GM18867 (cell line): ENCODE results near the gene PPM1H.
A peak's percentile ranks its signal among the peaks of the same experiment; 100 is the strongest.

ENCODE experiments used
- ATAC-seq: cut with Tn5 transposase; IDR thresholded peaks from one replicate; pipeline ENCODE4 v1.9.1; 2021; ENCODE audit warnings: mild to moderate bottlenecking, moderate library complexity; ENCODE audit not compliant: unreplicated experiment

The PPM1H gene

DNA sequence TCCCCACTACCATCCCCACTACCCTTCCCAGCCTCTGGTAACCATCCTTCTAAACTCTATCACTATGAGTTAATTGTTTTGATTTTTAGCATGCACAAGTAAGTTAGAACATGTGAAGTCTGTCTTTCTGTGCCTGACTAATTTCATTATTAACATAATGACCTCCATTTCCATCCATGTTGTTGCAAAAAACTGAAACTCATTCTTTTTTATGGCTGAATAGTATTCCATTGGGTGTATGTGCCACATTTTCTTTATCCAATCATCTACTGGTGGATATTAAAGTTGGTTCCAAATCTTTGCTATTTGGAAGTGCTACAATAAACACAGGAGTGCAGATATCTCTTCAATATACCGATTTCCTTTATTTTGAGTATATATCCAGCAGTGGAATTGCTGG, 13.2 kb upstream of the PPM1H start:
- no peak for ATAC-seq

DNA sequence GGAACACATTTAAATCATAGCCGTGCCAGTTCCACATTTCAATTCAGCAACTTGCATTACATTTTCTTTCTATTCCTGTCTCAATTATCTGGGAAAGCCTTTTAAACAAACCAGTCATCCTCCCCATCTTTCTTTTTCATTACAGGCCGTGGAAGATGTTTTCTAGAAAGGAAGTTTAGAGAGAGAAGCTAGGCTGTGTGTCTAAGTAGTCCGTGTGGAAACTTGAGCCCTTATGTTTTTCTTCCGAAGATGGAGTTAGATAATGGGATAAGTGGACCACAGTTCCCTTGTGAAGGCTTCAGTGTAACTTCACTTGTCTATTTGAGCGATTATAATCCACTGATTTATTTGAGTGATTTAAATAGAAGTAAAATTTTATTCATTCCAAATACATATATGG, 12.4 kb upstream of the PPM1H start:
- ATAC-seq: no peak

DNA sequence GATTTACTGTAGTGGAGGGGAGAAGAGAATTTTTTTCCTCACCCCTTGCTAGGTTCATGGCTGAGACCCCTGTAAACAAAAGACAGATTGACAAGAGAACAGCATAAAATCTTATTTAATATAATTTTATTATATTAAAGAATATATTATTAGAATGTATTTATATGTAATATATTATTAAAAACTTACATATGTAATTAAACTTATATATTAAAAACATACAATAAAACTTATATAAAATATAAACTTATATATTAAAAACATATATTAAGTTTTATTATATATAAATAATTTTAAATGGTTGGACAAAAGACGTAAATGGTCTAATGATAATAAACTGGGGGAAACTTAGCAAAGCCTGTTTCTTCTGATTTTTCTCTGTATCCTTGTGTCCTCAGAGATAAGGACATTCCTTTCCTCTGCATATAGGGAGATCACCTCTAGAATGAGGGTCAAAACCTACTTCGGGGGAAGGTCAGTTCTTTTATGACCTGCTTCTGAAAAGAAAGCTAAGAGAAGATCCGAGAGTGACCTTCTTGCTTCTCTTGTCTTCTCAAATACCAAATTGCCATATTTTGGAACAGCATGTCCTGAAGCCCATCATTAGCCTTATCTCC, 8.9 kb upstream of the PPM1H start:
- no peak for ATAC-seq

DNA sequence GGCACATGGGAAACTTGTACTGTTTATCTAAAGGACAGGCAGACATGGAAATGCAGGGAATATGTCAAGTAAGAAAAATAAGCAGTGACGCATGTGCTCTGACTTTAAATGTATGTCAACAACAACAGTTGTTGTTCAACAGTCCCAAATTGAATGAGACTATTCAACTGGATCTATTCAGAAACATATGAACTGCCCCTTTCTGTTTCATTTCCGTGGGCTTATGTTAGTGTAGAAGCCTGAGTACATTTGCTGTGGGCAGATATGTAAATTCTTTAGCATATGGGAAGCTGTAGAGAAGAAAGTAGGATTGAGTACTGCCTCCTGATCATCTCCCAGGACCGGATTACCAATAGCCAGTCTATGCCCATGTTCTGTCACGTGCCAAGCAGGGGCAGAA, 7.4 kb upstream of the PPM1H start:
- peak; percentile 52 for ATAC-seq

DNA sequence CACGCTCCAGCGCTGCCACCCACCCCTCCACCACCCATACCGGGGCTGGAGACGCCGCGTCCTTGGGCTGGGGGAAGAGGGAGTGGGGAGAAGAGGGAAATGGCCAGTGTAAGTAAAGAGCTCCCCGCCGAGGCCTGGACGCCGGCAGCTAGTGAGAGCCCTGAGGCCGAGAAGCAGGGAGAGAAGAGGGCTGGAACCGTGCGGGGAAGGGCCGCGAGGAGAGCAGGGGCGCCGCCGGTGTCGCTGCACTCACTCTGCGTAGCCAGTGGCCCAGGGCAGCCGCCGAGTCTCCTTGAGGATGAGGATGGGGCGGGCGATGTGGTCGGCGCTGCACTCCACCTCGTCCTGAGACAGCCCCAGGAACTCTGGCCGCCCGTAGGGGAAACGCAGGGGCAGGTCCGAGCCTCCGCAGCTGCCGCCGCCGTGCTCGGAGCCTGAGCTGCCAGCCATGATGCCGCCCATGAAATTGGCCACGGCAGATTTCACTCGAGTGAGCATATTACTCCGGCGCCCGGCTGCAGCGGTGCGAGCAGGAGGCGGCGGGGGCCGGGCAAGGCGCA, 631 bp downstream of the PPM1H start:
- peak; percentile 50 for ATAC-seq

DNA sequence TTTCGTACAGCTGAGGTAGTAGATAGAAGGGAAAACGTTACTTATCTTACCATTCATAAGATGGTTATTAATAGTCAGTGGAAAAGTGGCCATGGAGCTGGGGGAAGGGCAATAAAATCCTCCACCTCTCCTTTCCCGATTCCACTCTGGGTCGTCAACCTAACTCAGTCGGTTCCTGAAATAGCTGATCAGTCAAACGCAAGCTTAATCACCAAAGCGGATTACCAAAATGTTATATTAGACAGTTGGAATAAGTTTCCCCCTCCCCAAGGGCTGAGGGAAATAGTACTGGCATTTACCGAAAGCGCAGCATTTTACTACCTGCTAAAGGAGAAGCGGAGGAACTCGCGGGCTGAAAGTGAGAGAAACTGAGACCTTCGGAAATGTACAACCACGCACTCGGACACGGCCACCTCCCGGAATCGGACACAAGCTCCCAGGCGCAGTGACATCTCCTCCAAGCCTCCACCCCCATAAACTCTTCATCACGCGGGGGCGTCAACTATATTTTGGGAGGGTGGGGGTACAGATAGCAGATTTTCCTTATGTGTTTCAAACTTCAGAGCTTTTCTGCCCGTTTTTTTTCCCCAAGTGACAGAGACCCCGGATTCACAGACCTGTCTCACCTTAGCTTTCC, 1.2 kb downstream of the PPM1H start:
- no peak for ATAC-seq

DNA sequence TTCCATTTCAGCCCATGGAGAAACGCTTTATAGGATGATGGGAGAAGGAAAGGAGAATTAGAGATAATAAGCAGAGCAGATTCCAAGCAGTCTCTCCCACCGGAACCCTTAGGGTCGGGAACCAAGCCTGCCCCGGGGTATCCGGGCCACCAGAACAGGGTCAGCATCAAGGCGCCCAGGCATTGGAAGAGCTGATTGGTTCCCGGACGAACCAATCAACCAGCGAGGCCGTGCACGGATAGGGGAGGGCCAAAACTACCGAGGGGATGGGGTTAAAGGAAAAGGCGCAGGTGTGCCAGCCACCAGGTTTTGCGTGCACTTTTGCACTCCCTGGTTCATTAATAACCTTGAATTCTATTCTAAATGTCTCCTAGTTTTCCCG, 1.7 kb downstream of the PPM1H start:
- ATAC-seq: no peak

DNA sequence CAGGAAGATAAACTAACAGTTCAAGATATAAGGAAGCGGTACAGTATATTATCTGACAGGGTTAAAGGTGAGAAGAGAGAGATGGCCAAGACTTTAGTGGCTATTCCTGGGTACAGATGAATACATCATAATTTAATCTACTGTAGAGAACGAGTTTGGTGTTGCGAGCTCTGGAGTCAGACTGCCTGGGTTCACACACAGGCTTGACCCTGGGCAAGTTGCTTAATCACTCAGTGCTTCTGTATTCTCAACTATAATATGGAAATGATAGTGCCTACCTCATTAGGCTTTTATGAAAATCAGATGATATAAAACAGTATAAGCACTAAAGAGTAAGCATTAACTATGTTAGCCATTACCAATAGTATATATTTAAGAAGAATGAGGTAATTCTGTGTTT, 3.5 kb downstream of the PPM1H start:
- ATAC-seq: no peak

DNA sequence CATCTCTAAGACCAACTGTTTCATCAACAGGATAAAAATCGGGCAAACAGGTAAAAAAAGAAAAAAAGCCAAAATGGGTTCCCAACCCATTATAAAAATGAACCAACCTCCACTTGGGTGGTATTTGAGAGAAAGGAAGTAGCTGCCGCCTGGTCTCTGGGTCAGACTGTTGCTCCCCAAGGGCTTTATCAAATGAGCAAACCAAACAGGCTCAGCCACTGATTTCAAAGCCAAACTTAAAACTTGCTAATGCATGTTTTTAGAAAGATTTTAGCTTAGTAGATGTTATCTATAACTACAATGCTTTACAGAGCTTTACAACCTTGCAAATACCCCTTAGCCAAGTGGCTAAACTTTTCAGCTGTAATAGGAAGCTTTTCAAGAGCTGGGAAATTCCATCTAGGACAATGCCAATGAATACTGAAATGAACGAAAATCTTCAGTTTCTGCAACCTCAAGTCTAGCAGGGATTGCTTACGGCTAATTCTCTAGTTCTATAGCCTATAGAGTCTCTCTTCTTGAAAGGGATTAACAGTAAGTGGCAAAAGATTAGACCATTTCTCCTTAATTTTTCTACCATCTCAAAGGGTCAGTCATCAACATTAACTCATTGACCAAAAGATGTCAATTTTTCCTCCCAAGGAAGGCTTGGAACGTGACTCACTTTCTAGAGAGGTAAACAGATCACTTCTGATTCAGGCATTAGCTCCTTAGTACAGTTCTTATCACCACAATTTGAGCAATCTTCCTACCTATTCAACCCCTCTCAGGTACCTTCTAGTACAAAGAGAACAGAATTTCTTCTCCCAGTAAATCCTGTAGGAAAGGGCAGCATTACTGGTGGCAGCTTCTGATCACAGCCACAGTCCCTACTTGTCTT, 4.2 kb downstream of the PPM1H start:
- no peak for ATAC-seq

DNA sequence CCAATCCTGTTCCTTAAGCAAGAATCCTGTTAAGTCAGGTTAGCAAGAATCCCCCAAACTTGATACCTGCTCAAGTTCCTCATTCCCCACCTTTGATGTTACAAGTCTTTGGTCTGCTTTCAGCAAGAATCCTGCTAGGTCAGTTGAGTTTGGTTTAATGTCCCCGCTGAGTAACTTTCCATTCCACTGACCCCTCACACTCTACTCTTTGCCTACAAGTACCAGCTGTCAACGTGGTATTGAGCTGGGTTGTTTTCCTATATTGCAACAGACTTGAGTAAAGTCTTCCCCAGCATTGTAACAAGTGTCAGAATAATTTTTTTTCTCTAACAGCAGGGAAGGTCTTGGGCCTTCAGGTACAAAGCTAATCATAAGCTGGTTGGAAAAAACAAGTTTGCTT, 6.3 kb downstream of the PPM1H start:
- ATAC-seq: no peak

DNA sequence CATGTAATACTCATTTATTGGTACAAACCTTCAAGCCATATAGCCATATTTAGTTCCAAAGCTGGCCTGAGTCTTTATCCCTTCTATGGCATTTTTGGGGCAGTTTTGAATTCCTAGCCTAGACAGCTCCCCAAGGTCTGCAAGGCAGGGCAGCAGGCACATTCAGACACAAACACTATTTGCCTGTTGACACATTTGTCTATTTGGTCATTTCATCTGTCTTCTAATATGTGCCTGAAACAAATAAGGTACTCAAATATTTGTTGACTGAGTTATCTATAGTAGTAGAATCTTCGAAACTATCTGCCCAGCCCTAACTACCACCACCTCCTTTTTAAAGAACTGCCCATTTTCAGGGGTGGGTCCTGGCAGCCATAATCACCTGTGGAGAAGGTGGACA, 9.3 kb downstream of the PPM1H start:
- ATAC-seq: no peak

DNA sequence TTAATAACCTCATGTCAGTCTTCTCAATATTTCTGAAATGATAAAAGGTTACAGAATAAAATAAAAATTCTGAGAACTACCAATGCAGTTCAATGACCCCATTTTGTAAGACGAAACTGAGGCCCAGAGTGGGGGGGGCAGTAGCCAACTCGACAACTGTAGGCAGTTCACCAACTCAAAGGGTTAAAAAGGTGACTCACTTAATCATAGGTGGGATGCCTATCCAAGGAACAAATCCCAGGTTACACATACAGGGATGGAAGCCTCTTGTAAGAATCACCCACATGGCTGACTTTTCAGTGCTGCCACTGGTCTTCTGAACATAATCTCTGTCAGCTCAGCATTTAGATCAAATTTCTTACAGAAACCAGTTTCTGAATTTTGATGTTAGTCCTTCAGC, 10.9 kb downstream of the PPM1H start:
- ATAC-seq: no peak

DNA sequence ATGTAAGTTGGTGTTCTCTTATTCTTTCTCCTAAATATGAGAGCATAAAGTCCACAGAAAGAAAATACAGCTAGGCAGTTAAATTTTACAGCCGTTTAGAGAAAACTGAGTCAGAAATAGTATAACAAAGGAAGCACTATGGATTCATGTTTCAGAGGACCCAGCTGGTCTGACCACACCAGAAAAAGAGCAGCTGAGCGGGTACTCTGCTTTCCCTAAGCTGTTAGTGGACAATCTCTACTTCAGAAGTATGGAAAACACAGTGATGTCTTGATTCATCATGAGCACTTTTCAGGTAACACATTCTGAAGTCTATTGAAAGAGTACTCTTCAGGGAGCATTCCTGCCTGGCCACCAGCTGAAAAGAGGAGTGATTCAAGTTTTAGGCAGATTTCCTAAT, 12.4 kb downstream of the PPM1H start:
- no peak for ATAC-seq

DNA sequence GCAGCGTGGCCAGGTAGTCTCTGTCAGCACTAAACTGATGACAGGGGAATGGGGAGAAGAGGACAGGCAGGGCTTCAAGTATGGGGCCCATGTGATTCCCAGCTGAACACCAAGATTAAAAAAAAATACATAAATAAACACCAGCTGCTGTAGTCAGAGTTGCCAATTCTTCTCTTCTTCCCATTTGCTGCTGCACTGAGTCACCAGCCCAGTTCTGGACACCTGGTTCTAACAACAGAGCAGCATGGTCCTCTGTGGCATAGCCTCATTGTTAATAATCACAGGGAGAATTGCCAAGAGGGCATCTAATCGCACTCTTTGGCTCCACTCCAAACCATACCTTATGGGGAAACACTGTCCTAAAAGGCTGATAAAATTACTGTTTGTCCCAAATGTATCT, 15.1 kb downstream of the PPM1H start:
- ATAC-seq: no peak

DNA sequence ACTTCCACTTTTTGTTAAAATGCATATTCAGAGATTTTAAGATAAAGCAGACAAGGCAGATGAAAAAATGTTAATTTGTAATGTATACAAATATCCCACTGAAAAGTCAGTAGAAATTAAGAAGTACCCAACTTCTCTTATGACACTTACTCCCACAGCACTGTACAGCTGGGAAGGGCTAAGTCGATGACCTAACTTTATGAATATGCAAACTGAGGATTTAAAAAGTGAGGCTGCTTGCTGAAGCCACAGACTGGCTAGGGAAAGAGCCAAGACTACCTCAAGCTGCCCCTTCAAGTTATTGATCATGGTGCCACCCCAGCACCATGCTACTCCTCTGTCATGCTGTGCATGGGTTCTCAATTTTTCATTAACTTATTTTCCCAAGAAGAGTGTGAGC, 17.0 kb downstream of the PPM1H start:
- ATAC-seq: no peak

DNA sequence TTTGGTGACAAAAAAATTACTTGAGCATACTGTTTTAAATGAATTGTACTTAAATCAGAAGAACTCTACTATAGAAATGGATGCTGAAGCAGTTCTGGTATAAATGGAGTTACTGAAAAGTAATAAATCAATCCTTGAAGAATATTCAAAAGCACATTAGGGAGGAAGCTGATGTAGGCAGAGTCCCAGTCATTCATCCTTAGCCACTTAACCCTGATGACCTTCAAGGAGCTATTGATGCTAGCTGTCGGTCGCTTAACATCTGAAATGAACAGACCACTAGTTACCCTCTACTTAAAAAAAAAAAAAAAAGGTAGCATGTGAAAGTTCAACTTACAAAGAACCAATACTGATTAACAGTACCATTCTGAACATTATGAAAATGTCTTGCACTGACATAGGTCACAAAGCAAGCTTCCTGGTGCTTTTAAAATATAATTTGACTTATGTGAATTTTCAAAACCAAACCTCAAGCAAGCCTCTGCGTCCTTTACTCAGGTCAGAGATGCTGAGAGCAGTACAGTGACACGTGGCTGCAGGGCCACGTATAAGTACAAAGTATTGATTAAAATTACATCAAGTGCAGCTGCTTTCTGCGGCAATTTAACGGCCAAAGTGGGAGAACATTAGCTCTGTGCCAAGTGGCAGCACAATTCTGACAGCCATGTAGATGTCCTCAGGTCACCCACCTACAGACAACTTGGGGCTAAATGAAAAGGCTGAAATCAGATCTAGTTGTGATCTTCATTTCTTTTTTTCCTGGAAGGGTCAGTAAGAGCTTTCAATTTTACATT, 18.1 kb downstream of the PPM1H start:
- ATAC-seq: no peak

DNA sequence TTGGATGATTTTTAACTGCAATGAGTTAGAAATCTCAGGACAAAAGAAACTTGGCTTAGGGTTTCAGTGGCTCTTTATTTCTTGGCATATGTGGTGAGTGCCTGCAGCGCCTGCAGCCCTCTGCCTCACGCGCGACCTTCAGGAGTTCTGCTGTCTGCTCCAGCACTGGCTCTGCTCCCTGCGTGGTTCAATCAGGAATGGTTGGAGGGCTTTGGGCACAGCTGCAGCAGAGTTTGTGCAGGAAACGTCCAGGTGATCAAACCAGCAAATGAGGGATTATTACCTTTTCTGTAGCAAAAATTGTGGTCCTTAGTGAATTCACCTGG, 19.8 kb downstream of the PPM1H start:
- no peak for ATAC-seq

DNA sequence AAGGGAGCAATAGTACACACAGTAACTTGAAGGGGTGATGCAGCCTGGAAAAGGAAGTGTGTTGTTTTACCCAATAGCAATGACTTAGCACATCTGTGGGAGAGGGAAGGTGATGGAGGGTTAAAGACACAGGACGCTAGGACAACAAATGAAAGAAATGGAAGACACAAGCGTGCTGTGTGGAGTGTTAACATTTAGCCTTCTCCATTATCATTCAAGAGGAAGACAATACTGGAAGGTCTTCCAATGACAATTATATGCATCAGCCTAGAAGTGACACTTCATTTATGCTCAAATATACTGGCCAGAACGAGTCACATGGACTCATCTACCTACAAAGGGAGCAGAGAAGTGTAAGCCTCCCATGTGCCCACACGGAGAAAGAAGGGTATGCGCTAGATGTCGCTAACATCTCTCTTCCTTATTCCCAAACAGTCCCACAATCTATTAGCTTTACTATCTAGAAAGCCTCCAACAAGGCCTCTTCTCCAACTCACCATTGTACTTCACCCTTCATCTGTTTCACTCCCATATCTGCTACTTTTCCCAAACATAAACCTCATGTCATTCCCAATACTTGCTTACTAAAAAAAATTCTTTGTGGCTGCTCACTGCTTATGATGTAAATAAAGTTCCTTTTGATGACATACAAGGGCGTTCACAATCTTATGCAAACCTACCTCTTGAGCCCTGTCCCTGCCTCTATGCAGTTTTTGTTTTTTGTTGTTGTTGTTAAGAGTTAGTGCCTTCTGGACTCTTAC, 20.3 kb downstream of the PPM1H start:
- no peak for ATAC-seq

DNA sequence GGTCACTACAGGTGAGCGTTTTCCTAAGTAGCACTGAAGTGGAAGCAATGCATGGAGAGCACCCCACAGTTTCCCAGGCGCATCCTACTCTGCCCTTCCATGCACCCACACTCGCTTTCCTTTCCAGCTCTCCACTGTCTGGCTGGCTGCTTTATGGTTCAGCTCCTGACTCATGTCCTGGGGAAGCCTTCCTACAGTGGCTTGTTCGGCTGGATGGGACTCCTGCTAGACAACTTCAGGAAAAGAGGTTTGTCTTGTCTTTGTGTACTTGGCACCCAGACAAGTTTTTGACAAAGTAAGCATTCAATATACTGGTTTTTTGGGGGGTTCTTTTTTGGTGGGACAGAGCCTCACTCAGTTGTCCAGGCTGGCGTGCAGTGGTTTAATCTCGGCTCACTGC, 21.6 kb downstream of the PPM1H start:
- no peak for ATAC-seq

DNA sequence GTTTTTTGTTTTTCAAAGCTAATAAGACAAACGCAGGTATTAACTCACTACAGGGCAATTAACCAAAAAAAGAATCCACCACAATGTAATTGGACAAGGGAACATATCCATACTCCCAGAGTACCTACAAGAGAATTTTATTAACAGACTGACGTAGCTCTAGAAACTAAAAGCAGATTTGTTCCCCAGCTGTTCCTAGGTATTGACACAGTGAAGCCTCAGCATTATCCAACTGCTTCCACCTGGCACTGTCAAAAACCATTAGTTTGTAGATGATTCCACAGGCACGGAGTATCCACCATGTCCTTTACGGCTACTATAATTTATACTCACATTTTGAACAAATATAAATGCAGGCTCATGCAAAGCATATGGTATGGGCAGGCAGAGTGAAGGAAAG, 22.3 kb downstream of the PPM1H start:
- ATAC-seq: no peak

DNA sequence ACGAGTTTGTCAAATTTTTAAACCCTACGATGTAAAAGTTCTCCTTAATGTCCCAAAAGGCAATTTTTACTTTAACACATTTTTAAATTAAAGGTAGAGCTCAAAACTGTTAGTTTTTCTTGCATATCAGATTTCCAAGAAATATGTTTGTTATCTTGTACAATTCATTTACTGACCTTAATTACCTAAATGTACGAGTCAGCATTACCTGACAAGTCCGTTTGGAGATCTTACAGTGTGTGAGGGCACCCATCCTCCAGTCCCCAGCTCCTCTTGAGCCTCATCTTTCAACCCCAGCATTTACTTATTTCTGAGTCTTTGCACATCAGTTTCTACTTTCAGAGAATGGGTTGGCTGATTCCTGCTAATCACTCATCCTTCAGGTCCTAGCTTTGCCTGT, 23.7 kb downstream of the PPM1H start:
- no peak for ATAC-seq
